ENCODE data around the gene TRIM14.
A peak's percentile ranks its signal among the peaks of the same experiment; 100 is the strongest.
"Not testable (repeated sequence)": the region's sequence is repeated elsewhere in the genome, so short reads cannot be mapped to it uniquely, and the experiment has no call there.

Gene TRIM14

DNA sequence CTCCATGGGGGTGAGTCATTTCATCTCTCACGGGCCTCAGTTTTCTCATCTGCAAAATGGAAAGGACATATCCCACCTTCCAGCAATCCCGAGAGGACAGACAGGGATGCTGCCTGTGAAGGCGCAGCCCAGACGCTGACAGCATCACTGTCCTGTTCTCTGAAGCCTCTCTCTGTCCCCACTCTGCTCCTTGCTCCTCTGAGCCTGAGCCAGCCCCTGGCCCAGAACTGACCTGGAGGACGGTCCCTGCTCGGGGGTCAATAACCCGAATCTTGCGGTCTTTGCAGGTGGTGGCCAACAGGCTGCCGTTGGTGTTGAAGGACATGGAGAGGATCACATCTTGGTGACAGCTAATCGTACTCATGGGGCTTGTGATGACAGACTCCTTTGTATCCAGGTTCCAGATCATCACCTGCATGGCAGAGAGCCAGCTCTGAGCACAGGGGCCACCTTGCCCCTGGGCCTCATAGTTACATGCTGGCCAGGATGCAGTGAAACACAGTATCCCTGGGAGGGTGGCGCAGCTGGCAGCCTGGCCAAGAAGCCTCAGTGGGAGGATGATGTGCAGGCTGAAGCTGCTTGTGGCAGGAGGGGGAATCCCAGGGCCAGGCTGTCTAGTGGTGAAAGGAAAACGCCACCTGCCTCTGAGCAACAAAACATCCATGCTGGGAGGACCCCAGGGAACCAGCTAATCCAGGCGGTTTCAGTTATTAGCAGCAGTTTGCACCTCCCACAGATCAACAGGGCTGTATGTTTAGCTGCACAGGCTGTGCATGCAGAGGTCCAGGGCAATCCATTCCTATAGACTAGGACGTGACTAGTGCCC lies 14.0 kb upstream of the TRIM14 start:
- Histone ChIP-seq H3K36me3 (no peaks in the 10 kb centered on the region), H3K27me3 (no peaks in the 10 kb centered on the region), H3K4me3 (no peak overlapping the region), H3K4me1 (peaks cover 0 to 3% (median 0%) of the 10 kb centered on the region in 4 donors), H3K27ac (no peak overlapping the region), H3K9me3 (no peaks in the 10 kb centered on the region)
- DNase-seq = peak in 1 of 2 donors; percentile 47
- TF ChIP-seq, protein P1, sequence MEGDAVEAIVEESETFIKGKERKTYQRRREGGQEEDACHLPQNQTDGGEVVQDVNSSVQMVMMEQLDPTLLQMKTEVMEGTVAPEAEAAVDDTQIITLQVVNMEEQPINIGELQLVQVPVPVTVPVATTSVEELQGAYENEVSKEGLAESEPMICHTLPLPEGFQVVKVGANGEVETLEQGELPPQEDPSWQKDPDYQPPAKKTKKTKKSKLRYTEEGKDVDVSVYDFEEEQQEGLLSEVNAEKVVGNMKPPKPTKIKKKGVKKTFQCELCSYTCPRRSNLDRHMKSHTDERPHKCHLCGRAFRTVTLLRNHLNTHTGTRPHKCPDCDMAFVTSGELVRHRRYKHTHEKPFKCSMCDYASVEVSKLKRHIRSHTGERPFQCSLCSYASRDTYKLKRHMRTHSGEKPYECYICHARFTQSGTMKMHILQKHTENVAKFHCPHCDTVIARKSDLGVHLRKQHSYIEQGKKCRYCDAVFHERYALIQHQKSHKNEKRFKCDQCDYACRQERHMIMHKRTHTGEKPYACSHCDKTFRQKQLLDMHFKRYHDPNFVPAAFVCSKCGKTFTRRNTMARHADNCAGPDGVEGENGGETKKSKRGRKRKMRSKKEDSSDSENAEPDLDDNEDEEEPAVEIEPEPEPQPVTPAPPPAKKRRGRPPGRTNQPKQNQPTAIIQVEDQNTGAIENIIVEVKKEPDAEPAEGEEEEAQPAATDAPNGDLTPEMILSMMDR (IDR thresholded peaks at IDR 0.05) = no peak
- intact Hi-C loops (cut with DNase I; ENCODE audit: low total_unique reads) = no loop called here

DNA sequence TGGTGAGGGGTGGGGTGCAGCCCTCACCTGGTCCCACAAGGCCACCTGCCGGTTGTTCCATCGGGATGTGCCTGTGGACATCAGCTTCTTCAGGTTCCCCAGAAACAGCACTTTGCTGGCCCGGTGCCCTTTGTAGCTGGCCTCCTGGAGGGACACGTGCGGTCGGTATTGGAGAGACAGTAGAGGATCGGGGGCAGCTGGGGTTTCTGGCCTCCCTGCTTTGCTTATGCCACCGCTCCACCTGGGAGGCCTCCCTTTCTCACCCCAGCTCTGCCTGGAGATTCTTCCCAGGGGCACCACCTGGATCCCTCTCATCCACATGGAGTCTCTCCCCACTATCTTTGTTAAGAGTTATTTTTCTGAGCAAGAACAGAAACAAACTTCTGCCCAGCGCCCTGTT lies 13.1 kb upstream of the TRIM14 start:
- no peak overlapping the region for H3K27ac ChIP-seq
- peak in 1 of 2 donors; percentile 60 for DNase-seq
- H3K9me3 ChIP-seq = no peaks in the 10 kb centered on the region
- TF ChIP-seq, protein P1 (IDR thresholded peaks at IDR 0.05) = no peak
- H3K27me3 ChIP-seq = no peaks in the 10 kb centered on the region
- H3K4me3 ChIP-seq = no peak overlapping the region
- H3K4me1 ChIP-seq = peaks cover 0 to 3% (median 0%) of the 10 kb centered on the region in 4 donors
- intact Hi-C loops (cut with DNase I; ENCODE audit: low total_unique reads) = no loop called here
- no peaks in the 10 kb centered on the region for H3K36me3 ChIP-seq

DNA sequence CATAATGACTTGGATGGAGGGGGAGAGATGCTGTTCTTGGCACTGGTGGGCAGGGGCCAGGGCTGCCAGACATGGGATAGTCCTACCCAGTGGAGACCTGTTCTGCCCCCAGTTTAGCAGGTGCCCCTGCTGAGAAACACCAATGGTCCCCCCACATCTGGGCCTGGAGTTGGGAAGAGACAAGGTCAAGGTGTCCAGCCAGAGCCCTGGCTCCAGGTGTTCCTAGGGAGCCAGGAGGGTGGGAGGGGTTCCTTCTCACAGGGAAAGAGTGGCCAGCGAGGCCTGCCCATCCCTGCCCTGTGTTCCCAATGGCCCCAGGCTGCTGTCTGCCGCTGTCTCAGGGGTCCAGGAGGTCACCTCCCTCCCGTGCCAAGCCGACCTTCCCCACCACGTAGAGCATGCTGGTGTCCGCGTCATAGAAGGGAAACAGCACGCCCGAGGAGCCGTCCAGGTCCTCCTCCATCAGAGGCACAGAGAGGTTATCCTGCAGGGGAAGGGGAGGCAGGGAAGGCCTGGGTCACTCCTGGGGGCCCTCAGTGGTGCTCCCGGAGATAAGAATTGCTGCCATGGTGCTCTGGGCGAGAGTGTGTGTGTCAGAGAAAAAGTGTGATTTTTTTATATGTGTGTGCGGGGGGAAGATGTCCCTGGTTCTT lies 11.7 kb upstream of the TRIM14 start:
- Histone ChIP-seq H3K4me3 (no peak overlapping the region), H3K27me3 (no peaks in the 10 kb centered on the region), H3K9me3 (no peaks in the 10 kb centered on the region), H3K27ac (no peak overlapping the region), H3K4me1 (peaks cover 0 to 3% (median 0%) of the 10 kb centered on the region in 4 donors), H3K36me3 (peaks cover 0 to 5% (median 0%) of the 10 kb centered on the region in 3 donors)
- DNase-seq = peak in 1 of 2 donors; percentile 61
- intact Hi-C loops (cut with DNase I; ENCODE audit: low total_unique reads) = no loop called here
- TF ChIP-seq, protein P1 (IDR thresholded peaks at IDR 0.05) = no peak

DNA sequence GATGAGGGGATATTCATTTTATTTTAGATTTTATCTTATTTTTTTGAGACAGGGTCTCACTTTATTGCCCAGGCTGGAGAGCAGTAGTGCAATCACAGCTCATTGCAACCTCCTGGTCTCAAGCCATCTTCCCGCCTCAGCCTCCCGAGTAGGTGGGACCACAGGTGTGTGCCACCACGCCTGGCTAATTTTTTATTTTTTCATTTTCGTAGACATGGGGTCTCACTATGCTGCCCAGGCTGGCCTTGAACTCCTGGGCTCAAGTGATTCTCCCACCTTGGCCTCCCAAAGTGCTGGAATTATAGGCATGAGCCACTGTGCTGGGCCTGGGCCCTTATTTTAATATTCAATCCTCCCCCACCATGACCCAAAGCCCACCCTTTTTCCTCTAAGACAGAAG lies 11.0 kb upstream of the TRIM14 start:
- H3K36me3 ChIP-seq; H3K9me3 ChIP-seq; DNase-seq; H3K4me1 ChIP-seq; H3K27me3 ChIP-seq; H3K4me3 ChIP-seq; intact Hi-C loops (cut with DNase I; ENCODE audit: low total_unique reads); H3K27ac ChIP-seq: not testable (repeated sequence)

DNA sequence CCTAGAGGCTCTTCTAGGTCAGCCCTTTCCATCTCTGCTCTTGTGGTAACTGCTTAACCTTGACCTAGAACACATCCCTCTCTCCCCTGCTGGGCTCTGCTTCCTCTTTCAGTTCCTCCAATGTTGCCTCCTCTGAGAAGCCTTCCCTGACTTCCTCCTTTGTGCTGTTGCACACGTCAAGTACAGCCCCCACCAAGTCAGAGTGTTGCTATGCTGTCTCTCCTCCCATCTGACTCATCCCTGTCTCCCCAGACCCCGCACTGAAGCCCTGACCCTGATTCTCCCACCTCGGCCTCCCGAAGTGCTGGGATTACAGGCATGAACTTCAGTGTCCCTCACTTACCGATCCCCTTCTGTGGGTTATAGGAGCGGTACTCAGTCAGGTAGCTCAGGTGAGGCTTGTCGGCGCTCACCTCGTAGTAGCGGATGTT lies 10.4 kb upstream of the TRIM14 start:
- DNase-seq = peak in 1 of 2 donors; percentile 33
- Histone ChIP-seq H3K9me3 (no peaks in the 10 kb centered on the region), H3K4me3 (no peak overlapping the region), H3K36me3 (peaks cover 0 to 5% (median 0%) of the 10 kb centered on the region in 3 donors), H3K4me1 (no peaks in the 10 kb centered on the region), H3K27me3 (no peaks in the 10 kb centered on the region), H3K27ac (no peak overlapping the region)
- intact Hi-C loops (cut with DNase I; ENCODE audit: low total_unique reads) = no loop called here
- TF ChIP-seq, protein P1 (IDR thresholded peaks at IDR 0.05) = no peak

DNA sequence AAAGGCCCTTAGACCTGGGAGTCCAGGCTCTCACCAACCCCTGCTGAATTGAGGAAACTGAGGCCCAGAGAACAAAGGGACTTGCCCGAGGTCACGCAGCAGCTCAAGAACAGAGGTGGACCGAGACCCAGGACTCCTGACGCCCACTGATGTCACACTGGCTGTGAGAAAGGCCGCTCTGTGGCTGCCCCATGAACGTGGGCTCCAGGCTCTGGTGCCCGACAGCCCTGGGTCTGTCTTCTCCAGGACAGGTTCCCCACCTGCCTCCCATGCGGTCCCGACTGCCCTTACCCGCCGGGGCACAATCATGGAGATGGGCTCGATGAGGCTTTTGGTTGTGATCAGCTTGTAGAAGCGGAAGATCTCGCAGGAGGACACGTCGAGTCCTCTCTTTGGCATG lies 9.3 kb upstream of the TRIM14 start:
- Histone ChIP-seq H3K27ac (no peak overlapping the region), H3K9me3 (no peaks in the 10 kb centered on the region), H3K27me3 (no peaks in the 10 kb centered on the region), H3K4me1 (no peaks in the 10 kb centered on the region), H3K36me3 (peaks cover 0 to 5% (median 0%) of the 10 kb centered on the region in 3 donors), H3K4me3 (no peak overlapping the region)
- no peak for DNase-seq
- TF ChIP-seq, protein P1 (IDR thresholded peaks at IDR 0.05) = no peak
- intact Hi-C loops (cut with DNase I; ENCODE audit: low total_unique reads) = no loop called here

All from tibial artery (tissue), 4 donors.